HG02973 (cell line): ENCODE data around the gene SURF2.

Experiments
- ATAC-seq: cut with Tn5 transposase; IDR thresholded peaks from one replicate; pipeline ENCODE4 v1.9.1; 2021; ENCODE audit warnings: moderate library complexity; ENCODE audit not compliant: unreplicated experiment

SURF2 gene

GRCh38 chr9:133335924-133336811 is 20.2 kb upstream of the SURF2 start, which contains the start of gene SURF6:
SURF6 (minus strand) TSS chr9:133336188; CDS start chr9:133336132, 56 bp downstream.
- peak; percentile 82 for ATAC-seq

GRCh38 chr9:133339641-133340040 is 16.7 kb upstream of the SURF2 start:
- ATAC-seq = no peak

DNA sequence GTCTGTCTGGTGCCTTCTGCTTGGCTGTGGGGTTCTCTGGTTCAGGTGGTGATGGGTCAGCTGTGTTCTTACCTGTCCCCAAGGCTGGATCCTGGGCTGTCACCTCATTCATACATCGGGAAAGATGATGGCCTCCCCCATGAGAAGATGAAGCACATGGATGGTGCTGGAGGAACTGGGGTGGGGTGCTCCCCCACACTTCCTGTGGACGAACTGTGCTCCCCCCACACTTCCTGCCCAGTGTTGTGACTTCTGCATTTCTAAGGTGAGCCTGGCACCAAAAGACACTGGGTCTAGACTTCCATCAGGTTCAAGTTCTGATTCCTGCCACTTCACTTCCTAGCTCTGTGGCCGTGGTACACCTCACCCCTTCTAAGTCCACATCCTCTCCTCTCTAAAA is 16.1 kb upstream of the SURF2 start:
- no peak for ATAC-seq

- no peak for ATAC-seq
Observed at GRCh38 chr9:133340916-133341315, 15.4 kb upstream of the SURF2 start.

GRCh38 chr9:133341369-133342068 is 14.8 kb upstream of the SURF2 start:
- no peak for ATAC-seq

GRCh38 chr9:133342069-133342406 is 14.3 kb upstream of the SURF2 start:
- no peak for ATAC-seq

- no peak for ATAC-seq
Observed at GRCh38 chr9:133342570-133342969, 13.8 kb upstream of the SURF2 start.

DNA sequence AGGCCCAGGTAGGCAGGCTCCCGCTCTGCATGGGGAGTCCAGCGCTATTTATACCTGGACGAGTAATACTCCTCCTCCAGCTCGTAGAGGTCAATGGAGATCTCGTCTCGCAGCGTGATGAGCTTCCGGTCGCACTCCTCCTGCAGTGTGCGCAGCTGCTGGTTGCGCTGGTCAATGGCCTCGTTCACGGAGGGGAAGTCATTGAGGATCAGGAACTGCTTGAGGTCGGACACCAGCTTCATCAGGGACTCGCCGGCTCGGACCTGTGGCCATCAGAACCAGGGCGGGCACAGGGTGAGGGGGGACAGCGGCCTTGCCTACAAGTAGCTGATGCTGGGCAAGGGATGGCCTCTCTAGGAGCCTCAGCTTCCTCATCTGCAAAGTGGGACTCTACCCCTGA is 12.3 kb upstream of the SURF2 start:
- ATAC-seq = no peak

DNA sequence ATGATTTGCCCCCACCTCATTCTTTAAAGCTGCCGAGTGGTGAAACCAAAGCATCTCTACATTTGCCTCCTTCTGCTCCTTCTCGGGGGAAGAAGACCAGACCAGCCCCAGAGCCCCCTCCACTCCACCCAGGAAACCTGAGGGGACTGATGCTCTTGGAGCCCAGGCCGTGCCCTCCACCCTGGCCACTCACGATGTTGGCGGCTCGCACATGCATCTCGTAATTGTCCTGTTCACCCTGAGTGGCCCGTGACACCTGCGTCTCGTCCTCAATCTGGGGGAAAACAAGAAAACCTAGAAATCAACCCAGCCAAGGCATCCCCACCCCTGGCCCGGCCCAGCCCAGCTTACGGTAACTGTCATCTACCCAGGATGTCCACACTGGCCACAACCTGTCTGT is 11.4 kb upstream of the SURF2 start:
- no peak for ATAC-seq

- no peak for ATAC-seq
Observed at GRCh38 chr9:133345596-133345995, 10.8 kb upstream of the SURF2 start.

- no peak for ATAC-seq
Observed at GRCh38 chr9:133346021-133346785, 10.1 kb upstream of the SURF2 start.

- ATAC-seq = peak; percentile 12
Observed at GRCh38 chr9:133347515-133347984, 8.8 kb upstream of the SURF2 start.

DNA sequence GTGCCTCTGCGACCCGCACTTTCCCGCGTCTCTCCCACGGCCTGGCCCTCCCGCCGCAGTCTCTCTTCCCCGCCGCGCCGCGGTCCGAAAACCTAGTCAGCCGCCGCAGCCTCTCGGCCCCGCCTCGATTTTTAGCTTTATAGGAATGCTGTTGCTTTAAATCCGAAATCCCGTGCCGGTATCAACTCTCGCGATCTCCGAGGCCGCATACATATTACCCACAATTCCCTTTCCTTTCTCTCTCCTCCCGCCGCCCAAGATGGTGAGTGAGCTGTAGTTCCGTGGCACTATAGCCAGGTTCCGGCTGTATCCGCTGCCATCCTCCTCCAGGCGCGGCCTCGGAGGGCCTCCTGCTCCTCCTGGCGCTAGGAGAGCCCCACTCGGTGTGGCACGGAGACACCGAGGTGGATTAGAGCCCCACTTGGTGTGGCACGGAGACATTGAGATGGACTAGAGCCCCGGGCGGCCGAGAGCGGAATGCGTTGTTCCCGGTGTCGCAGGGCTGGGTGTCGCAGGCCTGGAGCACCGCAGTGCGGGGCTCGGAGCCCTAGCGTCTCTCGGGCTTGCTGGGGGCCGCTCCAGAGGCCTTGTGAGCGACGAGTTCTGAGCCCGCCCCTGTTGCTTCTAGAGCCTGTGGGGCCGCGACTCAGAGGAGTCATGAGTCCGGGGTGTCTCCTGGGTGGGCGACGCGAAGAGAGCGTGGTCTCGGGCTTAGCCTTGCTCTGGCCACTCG is 8.2 kb upstream of the SURF2 start, which contains the start of the genes MED22 and RPL7A:
TSS of gene MED22 (minus strand) at position 147 of the 733 bp plus-strand sequence. CDS start 1,469 bp downstream, outside the sequence.
TSS of gene RPL7A (plus strand) at position 234 of the 733 bp plus-strand sequence. CDS start at position 260, 26 bp downstream.
- peak; percentile 64 for ATAC-seq

- no peak for ATAC-seq
Observed at GRCh38 chr9:133348718-133349573, 7.4 kb upstream of the SURF2 start.

DNA sequence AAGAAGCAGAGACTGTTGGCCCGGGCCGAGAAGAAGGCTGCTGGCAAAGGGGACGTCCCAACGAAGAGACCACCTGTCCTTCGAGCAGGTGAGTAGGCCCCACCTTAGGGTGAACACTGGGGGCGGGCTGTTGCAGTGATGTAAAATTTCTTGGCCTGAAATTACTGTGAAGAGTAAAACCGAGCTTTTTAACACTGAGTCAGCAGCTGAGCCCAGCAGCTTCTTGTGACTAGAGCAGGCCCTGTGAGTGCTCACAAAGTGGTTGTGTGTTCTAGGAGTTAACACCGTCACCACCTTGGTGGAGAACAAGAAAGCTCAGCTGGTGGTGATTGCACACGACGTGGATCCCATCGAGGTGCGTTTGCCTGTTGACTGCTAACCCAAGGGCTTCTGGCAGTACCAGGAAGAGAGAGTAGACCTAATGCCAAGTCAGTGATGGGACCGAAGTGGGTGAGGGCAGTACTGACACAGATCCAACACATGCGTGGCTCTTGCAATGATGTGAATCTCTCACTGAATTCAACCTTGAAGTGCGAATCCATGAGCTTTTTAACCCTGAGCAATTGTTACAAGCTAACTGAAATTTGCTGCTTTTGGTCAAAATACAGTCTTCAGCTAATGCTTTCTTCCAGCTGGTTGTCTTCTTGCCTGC is 6.3 kb upstream of the SURF2 start:
- no peak for ATAC-seq

DNA sequence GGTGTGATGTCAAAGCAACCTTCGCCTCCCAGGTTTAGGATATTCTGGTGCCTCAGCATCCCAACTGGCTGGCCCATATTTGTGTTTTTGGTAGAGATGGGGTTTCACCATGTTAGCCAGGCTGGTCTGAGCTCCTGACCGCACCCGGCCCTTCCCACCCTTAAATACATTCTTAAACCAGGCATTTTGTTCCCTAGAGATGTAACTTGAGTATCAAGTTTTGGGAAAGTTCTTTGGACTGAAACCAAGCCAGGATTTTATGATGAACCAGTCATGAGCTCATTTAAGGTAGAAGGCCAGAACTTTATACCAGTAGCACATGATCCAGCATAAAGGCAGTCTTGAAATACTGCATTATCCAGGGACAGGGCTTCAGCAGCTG is 4.8 kb upstream of the SURF2 start:
- no peak for ATAC-seq

- no peak for ATAC-seq
Observed at GRCh38 chr9:133351908-133352634, 4.3 kb upstream of the SURF2 start.

GRCh38 chr9:133352635-133353340 is 3.6 kb upstream of the SURF2 start:
- no peak for ATAC-seq
